CD4-positive, alpha-beta T cell treated with Interleukin-17A for 1 hour (primary cell): ENCODE data around the gene KCNAB2.

Source experiments
- DNase-seq: peaks from one replicate; pipeline ENCODE4 v3.0.0-alpha.2; 2020

The KCNAB2 gene

GRCh38 chr1:6084781-6085495 is 39.2 kb downstream of the KCNAB2 start:
- DNase-seq = no peak

DNA sequence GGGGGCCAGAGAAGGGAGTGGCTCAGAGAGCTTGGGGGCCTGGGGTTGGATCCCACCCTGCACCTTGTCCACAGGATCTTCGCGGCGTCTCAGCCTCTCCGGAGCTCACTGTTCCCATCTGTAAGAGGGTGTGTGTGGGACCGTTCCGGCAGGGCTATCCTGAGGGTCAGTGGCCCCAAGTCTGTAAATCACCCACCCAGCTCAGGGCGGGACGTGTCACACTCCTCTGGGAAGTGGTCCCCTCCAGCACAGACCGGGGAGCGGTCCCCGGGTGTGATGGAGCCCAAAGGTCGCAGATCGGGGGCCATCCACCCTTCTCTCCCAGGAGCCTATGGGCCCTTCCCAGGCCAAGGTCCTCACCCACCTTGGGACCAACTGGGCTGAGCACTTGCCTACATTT is 40.0 kb downstream of the KCNAB2 start:
- DNase-seq = no peak

DNA sequence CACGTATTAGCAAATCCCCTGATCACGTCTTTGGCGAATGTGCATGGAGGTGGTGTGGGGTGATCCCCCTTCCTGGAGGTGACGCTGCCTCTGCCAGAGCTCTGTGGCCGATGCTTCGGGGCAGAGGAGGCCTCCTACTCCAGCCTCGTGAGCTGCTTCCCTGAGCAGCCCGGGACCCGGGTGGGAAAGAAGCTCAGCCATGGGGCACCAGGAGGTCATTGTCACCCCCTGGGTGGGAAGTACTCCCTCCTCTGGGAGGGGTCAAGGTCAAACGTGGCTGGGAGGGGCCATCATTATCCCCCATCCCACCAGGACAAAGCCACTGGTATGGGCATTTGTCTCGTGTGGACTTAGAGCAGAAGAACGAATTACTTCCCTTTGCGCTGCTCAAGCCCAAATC is 40.7 kb downstream of the KCNAB2 start:
- DNase-seq = no peak

- no peak for DNase-seq
Observed at GRCh38 chr1:6086762-6087376, 41.2 kb downstream of the KCNAB2 start.

DNA sequence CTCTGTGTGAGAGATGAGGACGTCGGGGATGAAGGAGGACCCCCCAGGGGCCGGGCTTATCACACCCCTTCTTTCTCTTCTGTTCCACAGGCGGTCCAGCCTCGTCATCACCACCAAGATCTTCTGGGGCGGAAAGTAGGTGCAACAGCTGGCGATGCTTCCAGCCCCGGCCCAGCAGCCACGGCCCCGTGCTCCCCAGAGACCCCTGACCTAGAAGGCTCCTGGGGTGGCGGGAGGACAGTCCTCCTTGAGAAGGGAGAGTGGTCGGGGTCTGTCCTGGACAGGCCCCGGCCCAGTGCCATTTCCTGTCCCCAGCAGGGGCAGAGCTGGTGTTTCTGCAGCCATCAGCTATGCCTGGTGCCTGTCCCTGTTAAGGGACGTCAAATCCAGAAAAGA is 41.7 kb downstream of the KCNAB2 start:
- no peak for DNase-seq

GRCh38 chr1:6087958-6088357 is 42.3 kb downstream of the KCNAB2 start:
- no peak for DNase-seq

- no peak for DNase-seq
Observed at GRCh38 chr1:6088956-6089355, 43.3 kb downstream of the KCNAB2 start.

GRCh38 chr1:6090288-6090687 is 44.6 kb downstream of the KCNAB2 start:
- DNase-seq = no peak

- DNase-seq = no peak
Observed at GRCh38 chr1:6090996-6091822, 45.5 kb downstream of the KCNAB2 start.

- DNase-seq = no peak
Observed at GRCh38 chr1:6091823-6092109, 46.1 kb downstream of the KCNAB2 start.

DNA sequence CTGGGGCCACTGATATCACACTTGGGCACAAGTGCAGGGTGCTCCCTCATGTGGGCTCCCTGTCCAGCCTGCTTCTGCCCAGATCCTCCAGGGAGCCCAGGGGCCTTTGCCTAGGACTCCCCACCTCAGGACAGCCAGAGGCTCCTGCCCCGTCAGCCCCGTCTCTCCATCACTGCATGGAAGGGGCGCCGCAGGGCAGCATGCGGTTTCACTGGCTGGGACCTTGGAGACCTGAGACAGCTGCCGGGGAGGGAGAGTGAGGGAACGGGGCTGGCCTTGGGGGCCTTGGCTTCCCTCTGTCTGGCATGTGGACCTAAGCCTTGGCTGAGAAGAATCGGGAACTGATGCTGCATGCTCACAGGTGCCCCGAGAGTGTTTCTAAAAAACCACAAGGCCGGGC is 46.5 kb downstream of the KCNAB2 start:
- DNase-seq = no peak

DNA sequence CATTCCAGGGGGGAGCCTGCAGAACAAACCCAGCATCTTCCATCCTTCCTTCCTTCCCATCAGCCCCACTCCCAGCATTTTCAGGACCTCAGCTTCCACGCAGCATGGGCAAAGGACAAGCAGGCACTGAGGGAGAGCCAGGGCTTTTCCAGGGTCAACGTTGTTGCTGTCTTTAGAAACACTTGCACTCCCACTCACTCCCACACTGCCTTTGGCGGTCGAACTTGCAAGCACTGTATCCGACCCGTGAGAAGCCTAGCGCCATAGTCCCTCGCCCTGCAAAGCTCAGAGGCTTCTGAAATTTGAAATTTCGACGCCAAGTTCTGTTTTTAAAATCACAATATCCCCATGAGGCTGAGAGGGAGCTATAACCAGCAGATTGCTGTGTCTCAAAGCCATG is 47.4 kb downstream of the KCNAB2 start:
- no peak for DNase-seq

- DNase-seq = no peak
Observed at GRCh38 chr1:6093611-6094010, 47.9 kb downstream of the KCNAB2 start.

- DNase-seq = no peak
Observed at GRCh38 chr1:6094246-6094645, 48.6 kb downstream of the KCNAB2 start.

GRCh38 chr1:6094801-6095505 is 49.3 kb downstream of the KCNAB2 start:
- DNase-seq = no peak

DNA sequence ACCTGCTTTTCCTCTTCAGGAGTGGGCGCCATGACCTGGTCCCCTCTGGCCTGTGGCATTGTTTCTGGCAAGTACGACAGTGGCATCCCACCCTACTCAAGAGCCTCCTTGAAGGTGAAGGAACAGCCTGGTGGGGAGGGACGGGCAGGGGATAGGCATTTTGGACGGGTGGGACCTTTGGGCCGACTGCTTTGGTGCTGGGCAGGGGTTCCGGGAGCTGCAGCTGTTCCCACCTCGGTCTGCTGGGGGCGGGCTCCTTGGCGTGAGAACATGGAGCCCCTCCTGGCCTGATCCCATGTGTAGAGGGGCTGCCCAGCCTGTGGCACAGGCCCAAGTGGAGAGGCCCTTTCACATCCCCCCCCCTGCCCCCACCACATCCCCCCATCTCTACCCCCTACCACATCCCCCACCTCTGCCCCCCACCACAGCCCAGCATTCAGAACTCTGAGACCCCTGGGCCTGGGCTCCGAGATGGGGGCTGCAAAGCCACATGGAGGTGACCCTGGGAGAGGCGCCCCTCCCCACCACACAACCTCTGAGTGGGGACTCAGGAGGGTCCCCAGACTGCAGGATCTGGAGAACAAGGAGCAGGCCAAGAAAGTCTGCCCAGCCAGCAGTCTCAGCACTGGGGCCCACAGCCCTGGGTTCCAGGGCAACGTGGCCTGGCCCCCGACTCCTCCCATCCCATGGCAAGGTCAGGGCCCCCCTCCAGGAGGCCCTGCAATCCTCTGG is 50.0 kb downstream of the KCNAB2 start:
- no peak for DNase-seq

DNA sequence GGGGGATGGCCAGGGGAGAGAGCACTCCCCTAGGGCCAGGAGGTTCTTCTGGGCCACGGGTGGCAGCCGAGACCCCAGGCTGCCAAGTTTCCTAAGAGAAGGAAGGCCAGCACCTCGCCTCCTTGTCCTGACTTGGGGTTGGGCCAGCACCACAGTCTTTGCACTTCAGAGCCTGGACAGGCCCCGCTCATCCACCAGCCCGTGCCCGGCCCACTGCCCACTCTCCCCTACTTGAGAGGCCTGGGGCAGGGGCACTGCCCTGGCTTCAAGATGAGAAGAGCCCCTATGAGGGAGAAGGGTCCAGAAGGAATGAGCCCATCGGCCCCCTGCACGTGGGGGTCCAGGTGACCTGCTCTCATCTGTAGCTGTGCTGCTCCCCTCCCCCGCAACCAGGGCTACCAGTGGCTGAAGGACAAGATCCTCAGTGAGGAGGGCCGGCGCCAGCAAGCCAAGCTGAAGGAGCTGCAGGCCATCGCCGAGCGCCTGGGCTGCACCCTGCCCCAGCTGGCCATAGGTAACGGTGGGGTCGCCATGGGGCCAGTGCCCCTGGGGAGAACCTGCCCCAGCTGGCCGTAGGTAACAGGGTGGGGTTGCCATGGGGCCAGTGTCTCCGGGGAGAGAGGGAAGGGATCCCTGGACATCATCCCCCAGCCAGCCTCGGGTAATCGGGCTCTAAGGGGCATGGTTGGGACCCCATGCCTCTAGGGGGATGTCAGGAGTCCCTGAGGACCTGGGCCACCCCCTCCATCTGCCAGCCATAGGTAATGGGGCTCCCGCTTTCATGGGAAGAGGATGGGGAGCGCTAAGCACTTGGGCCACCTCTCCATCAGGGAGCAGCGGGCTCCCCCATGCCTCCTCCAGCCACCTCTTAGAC is 50.8 kb downstream of the KCNAB2 start:
- DNase-seq = no peak

DNA sequence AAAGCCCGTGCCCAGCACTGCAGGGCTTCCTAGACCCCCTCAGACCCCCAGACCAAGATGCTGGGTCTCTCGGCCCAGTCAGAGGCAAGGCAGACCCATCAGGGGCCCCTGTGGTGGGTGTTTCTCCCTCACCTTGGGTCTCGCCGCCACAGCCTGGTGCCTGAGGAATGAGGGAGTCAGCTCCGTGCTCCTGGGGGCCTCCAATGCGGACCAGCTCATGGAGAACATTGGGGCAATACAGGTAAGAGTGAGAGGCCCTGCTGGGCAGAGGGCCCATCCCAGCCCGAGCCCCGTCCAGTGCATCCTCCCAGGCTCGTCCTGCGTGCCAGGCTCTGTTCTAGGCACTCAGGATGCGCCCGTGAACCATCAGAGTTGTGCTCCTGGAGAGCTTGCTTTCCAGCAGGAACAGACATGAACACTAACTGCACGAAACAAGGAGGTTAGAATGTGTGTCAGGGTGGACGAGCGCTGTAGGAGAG is 51.5 kb downstream of the KCNAB2 start:
- no peak for DNase-seq

DNA sequence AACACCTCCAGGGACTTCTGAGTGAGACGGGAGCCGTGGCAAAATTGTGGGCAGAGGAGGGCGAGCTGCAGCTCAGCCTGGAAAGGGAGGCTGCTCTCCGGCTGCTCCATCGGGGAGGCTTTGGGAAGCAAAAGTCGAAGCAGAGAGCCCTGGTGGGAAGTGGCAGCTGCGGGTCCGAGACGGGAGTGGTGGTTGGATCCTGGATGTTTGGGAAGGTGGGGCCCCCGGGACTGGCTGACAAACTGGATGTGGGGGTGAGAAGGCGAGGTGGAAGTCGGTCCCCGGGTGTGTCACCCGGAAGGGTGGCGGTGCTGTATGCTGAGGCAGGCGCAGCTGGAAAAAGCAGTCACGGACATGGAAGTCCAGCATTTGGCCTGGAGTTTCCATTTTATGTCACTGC is 52.1 kb downstream of the KCNAB2 start:
- DNase-seq = no peak

DNA sequence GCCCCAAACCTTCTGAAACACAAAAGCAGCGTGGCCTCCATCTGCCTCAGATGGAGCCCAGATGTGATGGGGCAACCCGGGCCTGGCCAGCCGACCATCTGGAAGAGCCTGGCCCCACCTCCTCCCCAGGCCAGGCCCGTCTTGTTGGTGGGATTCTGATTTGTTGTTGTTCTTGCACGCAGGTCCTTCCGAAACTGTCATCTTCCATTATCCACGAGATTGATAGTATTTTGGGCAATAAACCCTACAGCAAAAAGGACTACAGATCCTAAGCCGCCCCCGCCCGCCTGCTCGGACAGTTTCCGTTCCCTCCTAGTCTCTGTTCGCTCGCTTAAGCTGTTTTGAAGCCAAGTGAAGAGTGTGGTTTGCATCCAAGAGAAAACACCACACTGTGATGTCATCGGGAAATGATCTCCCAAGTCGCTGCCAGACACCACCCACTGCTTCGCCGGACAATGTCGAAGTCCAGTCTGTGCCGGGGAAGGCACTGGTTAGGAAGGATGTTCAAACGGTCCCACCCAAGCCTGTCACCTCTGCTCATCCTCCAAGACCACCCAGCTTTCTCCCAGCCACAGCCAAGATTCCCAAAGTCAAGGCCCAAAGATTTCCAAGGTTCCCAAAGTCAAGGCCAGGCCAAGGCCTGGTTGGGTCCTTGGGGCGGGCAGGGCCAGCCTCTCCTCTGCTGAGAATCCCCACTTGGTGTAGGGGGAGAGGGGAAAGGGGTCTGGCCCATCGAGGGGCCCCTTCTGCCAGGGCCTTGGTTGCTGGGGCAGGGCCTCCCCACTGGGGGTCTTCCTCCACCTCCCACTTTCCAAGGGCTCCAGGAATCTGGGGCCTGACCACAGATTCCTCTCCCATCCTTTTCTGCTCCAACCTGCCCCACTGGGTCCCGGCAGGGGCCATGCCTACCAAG is 52.9 kb downstream of the KCNAB2 start:
- DNase-seq = no peak

- DNase-seq = no peak
Observed at GRCh38 chr1:6099297-6099696, 53.6 kb downstream of the KCNAB2 start.
